ENCODE results near the gene ZDHHC14. TPM values are rescaled to one million over a fixed set of nuclear protein-coding genes. Genes with fewer than 3 reads are reported as not detected.
"Not testable (repeated sequence)": the region's sequence is repeated elsewhere in the genome, so short reads cannot be mapped to it uniquely, and the experiment has no call there.

Gene ZDHHC14
- total RNA-seq, 2 experiments from 2014 or later: 1.7 to 2.5 TPM

DNA sequence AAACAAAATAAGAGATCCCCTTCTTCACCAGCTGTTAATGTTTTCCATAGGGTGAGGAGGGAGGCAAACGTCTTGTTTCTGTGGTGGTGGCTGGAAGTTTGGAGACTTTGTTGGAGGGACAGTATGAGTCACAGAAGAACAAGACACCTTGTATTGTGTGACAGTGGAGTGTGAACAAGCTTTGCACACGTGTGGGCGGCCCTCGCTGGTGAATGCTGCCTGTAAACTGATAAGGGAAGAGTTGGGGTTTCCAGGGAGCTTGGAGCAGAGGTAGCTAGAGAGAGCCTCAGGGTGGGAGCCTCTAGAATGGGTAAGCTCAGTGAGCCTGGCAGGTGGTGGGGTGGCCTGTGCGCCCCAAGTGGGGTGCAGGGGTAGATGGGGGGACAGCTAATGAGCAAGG is 78.3 kb downstream of the ZDHHC14 start:
- Mint-ChIP-seq H3K9me3 (no peaks in the 10 kb centered on the region), H3K4me1 (ENCODE audit: low read depth) (peaks cover 54% of the 10 kb centered on the region), H3K36me3 (ENCODE audit: low read depth) (peaks cover 2% of the 10 kb centered on the region), H3K27me3 (peaks cover 2% of the 10 kb centered on the region), H3K4me3 (no peak overlapping the region), H3K27ac (peak overlapping the region; percentile 85)
- TF ChIP-seq, protein P1, sequence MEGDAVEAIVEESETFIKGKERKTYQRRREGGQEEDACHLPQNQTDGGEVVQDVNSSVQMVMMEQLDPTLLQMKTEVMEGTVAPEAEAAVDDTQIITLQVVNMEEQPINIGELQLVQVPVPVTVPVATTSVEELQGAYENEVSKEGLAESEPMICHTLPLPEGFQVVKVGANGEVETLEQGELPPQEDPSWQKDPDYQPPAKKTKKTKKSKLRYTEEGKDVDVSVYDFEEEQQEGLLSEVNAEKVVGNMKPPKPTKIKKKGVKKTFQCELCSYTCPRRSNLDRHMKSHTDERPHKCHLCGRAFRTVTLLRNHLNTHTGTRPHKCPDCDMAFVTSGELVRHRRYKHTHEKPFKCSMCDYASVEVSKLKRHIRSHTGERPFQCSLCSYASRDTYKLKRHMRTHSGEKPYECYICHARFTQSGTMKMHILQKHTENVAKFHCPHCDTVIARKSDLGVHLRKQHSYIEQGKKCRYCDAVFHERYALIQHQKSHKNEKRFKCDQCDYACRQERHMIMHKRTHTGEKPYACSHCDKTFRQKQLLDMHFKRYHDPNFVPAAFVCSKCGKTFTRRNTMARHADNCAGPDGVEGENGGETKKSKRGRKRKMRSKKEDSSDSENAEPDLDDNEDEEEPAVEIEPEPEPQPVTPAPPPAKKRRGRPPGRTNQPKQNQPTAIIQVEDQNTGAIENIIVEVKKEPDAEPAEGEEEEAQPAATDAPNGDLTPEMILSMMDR (IDR thresholded peaks at IDR 0.05): no peak
- DNase-seq (peak; percentile 70), ATAC-seq (peak; percentile 37)
- CTCF ChIA-PET: interaction anchor here (0.8 to 1.0 kb wide), 2 partner anchors 17 to 207 kb away, joined by 3 read pairs; no protein-coding TSS in a partner anchor
- intact Hi-C loops (cut with micrococcal nuclease): no loop called here
- POLR2A ChIA-PET: interaction anchor here (0.6 to 1.2 kb wide), 4 partner anchors 10 to 23 kb away, joined by 3 to 8 read pairs (median 3); no protein-coding TSS in a partner anchor

- Mint-ChIP-seq H3K4me1 (ENCODE audit: low read depth) (peaks cover 62% of the 10 kb centered on the region), H3K4me3 (no peak overlapping the region), H3K27ac (peak overlapping the region; percentile 92), H3K27me3 (peaks cover 2% of the 10 kb centered on the region), H3K36me3 (ENCODE audit: low read depth) (peaks cover 2% of the 10 kb centered on the region), H3K9me3 (no peaks in the 10 kb centered on the region)
- ATAC-seq (peak; percentile 25), DNase-seq (no peak)
- ChIA-PET CTCF (interaction anchor here (0.6 to 0.8 kb wide), 2 partner anchors 18 to 71 kb away, joined by 3 read pairs; no protein-coding TSS in a partner anchor), POLR2A (interaction anchor here (0.6 to 1.3 kb wide), 2 partner anchors 17 to 67 kb away, joined by 3 read pairs; no protein-coding TSS in a partner anchor)
- intact Hi-C loops (cut with micrococcal nuclease): loop anchor here (10.0 kb wide), 1 partner anchor 104 kb away; no protein-coding TSS in a partner anchor
- TF ChIP-seq, protein P1 (IDR thresholded peaks at IDR 0.05): no peak
These were observed 79.4 kb downstream of the ZDHHC14 start for GRCh38 chr6:157460182-157460999.

DNA sequence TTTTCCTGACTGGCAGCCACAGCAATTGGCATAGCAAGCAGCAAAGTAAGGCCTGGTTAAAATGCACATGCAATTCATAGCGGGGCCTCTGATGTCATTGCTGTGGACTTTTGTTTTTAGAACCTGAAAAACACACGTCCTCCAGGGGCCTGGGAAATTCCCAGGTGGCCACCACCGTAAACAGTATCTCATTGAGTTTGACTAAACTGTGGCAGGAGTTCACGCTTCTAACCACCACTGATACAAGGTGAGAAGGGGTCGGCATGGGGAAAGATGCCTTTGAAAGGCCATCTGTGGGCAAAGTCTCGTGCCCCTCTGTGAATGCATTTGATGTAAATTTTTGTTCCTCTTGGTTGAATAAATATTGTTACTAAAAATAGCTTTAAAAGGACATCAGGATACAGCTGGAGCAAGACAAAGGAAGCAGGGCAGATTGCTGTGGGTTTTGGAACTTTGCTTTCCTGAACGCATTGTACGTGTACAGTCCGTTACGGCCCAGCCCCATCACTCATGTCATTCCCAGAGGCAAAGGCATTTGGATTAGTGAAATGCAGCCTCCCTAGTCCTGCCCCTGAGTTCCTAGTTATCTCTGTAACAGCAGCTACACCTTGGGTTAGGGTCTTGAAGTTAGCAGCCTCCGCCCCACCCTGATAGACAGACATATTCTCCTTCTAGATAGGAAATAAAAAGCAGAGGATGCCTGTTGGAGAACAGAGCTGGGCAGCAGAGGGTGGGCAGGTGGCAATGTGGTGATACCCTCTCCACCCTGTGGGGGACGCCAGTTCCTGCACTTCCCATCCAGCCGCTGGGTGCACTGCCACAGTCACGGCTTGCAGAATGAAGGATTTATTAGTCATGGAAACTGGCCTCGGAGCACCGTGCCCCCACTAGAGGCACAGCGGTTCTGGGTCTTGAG is 80.3 kb downstream of the ZDHHC14 start:
- peaks cover 2% of the 10 kb centered on the region for H3K36me3 Mint-ChIP-seq (ENCODE audit: low read depth)
- peak; percentile 94 for DNase-seq
- ChIA-PET POLR2A (interaction anchor here (0.6 to 1.5 kb wide), 5 partner anchors 18 to 138 kb away, joined by 3 read pairs; partner anchors contain the start of gene TMEM242), CTCF (interaction anchor here (0.6 to 1.5 kb wide), 4 partner anchors 18 to 136 kb away, joined by 3 to 4 read pairs (median 3); no protein-coding TSS in a partner anchor)
- peaks cover 2% of the 10 kb centered on the region for H3K27me3 Mint-ChIP-seq
- TF ChIP-seq, protein P1 (IDR thresholded peaks at IDR 0.05): peak; percentile 28
- intact Hi-C loops (cut with micrococcal nuclease): loop anchor here (10.0 kb wide), 1 partner anchor 104 kb away; no protein-coding TSS in a partner anchor
- peak; percentile 65 for ATAC-seq
- H3K4me1 Mint-ChIP-seq (ENCODE audit: low read depth): peaks cover 59% of the 10 kb centered on the region
- no peaks in the 10 kb centered on the region for H3K9me3 Mint-ChIP-seq
- peak overlapping the region; percentile 2 for H3K4me3 Mint-ChIP-seq
- peak overlapping the region; percentile 92 for H3K27ac Mint-ChIP-seq

GRCh38 chr6:157462956-157463742 is 82.2 kb downstream of the ZDHHC14 start:
- no peak overlapping the region for H3K27ac Mint-ChIP-seq
- peaks cover 2% of the 10 kb centered on the region for H3K36me3 Mint-ChIP-seq (ENCODE audit: low read depth)
- no peak overlapping the region for H3K4me3 Mint-ChIP-seq
- H3K4me1 Mint-ChIP-seq (ENCODE audit: low read depth): peaks cover 52% of the 10 kb centered on the region
- DNase-seq (no peak), ATAC-seq (no peak)
- intact Hi-C loops (cut with micrococcal nuclease): loop anchor here (10.0 kb wide), 1 partner anchor 102 kb away; no protein-coding TSS in a partner anchor
- H3K27me3 Mint-ChIP-seq: peaks cover 2% of the 10 kb centered on the region
- no peaks in the 10 kb centered on the region for H3K9me3 Mint-ChIP-seq
- ChIA-PET CTCF (interaction anchor here (0.8 to 1.4 kb wide), 5 partner anchors 41 to 148 kb away, joined by 3 read pairs; no protein-coding TSS in a partner anchor), POLR2A (interaction anchor here (1.3 kb wide), 1 partner anchor 141 kb away, joined by 3 read pairs; no protein-coding TSS in a partner anchor)
- TF ChIP-seq, protein P1 (IDR thresholded peaks at IDR 0.05): no peak

GRCh38 chr6:157463743-157464135 is 82.7 kb downstream of the ZDHHC14 start:
- H3K36me3 Mint-ChIP-seq (ENCODE audit: low read depth); H3K9me3 Mint-ChIP-seq; H3K27me3 Mint-ChIP-seq; H3K27ac Mint-ChIP-seq; H3K4me3 Mint-ChIP-seq; ATAC-seq; DNase-seq: not testable (repeated sequence)
- intact Hi-C loops (cut with micrococcal nuclease): loop anchor here (10.0 kb wide), 1 partner anchor 101 kb away; no protein-coding TSS in a partner anchor
- H3K4me1 Mint-ChIP-seq (ENCODE audit: low read depth): peaks cover 52% of the 10 kb centered on the region
- POLR2A ChIA-PET: interaction anchor here (1.2 kb wide), 1 partner anchor 140 kb away, joined by 3 read pairs; no protein-coding TSS in a partner anchor
- CTCF ChIA-PET: interaction anchor here (1.2 to 1.4 kb wide), 3 partner anchors 40 to 149 kb away, joined by 3 read pairs; no protein-coding TSS in a partner anchor

Data from activated CD8-positive, alpha-beta T cell treated with anti-CD3 and anti-CD28 coated beads for 36 hours (primary cell).